ENCODE results near the gene SGF29.
"Not testable (repeated sequence)": the region's sequence is repeated elsewhere in the genome, so short reads cannot be mapped to it uniquely, and the experiment has no call there.

The SGF29 gene

DNA sequence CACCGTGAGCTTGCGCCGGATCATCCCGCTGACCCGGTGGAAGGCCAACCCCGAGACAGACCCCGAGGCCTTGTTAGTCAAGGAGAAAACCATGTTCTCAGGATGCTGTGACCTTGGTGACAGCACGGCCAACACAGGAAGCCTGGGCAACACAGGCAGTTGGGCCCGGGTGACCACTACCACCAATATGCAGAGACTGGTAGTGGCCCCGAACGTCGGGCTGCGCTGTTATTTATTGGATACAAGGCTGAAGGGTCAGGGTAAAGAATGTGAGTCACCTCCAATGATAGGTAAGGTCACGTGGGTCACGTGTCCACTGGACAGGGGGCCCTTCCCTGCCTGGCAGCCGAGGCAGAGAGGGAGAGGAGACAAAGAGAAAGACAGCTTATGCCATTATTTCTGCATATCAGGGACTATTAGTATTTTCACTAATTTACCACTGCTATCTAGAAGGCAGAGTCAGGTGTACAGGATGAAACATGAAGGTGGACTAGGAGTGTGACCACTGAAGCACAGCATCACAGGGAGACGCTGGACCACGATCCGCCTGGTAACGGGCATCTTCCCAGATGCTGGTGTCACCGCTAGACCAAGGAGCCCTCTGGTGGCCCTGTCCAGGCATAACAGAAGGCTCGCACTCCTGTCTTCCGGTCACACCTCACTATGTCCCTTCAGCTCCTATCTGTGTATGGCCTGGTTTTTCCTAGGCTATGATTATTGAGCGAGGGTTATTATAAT lies 61.9 kb downstream of the SGF29 start:
- DNase-seq: peak; percentile 48

DNA sequence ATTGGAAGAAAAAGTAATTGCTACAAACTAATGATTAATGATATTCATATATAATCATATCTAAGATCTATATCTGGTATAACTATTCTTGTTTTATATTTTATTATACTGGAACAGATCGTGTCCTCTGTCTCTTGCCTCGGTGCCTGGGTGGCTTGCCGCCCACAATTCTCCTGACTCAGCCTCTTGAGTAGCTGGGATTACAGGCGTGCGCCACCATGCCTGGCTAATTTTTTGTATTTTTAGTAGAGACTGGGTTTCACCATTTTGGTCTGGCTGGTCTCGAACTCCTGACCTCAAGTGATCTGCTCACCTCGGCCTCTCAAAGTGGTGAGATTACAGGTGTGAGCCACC lies 62.5 kb downstream of the SGF29 start:
- not testable (repeated sequence) for DNase-seq

- DNase-seq: no peak
Measured at GRCh38 chr16:28616636-28617035, 62.9 kb downstream of the SGF29 start.

GRCh38 chr16:28617874-28618273 lies 64.2 kb downstream of the SGF29 start:
- DNase-seq: no peak

DNA sequence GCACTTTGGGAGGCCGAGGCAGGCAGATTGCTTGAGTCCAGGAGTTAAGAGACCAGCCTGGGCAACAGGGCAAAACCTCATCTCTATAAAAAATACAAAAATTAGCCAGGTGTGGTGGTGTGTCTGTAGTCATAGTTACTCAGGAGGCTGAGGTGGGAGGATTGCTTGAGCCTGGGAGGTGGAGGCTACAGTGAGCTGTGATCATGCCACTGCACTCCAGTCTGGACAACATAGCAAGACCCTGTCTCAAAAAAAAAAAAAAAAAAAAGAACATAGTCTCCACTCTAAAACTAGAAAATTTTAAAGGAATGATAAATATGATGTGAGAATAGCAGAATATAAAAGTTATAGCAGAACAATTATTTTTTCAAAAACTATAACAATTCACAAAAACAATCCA lies 66.6 kb downstream of the SGF29 start:
- not testable (repeated sequence) for DNase-seq

GRCh38 chr16:28621481-28622155 lies 67.9 kb downstream of the SGF29 start:
- no peak for DNase-seq

DNA sequence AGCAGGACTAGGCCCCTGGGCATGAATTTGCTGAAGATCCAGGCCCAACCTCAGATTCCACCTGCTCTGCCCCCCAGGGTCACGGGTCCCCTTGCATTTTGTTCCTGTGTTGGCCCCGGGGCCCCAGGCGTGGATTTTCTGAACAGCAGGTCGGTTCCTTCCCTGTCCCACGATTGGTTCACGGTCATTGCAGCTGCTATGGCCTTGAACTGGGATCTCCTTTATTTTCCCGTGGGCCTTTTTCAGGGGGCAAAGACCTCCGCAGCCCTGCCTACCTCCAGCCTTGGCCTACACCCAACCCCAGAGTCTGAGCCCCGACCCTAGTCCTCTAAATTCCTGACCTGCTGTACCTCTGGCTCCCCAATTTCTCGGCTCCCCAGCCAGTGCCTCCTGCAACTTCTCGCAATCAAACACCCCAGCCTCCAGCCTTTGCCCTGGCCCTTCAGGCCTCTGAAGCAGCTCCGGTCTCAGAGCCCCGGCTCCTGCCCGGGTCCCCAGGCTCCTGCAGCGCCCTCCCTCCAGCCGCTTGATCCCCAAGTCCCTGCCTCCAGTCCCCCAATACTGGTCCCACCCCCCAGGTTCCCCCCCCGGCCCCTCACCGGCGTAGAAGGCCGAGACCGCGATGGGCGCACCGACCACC lies 68.9 kb downstream of the SGF29 start:
- DNase-seq: not testable (repeated sequence)

- DNase-seq: peak; percentile 89
Measured at GRCh38 chr16:28623172-28623711, 69.5 kb downstream of the SGF29 start.

GRCh38 chr16:28630905-28631304 lies 77.2 kb downstream of the SGF29 start:
- not testable (repeated sequence) for DNase-seq

GRCh38 chr16:28636093-28636823 lies 82.5 kb downstream of the SGF29 start:
- DNase-seq: not testable (repeated sequence)

DNA sequence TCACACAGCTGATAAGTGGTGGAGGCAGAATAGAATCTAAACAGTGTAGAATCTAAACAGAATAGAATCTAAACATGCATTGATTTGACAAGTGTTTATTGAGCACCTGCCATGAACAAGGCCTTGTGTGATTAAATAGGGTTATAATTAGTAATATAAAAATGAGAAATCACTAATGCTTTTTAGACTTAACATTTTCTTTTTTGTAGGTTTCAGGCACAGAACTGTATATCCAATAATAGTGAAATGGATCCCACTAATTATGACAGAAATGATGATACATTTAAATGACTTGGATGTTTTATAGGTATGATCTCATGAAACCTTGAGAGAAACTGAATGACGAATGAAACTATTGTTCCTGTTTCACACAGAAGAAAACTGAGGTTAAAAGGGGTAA lies 84.0 kb downstream of the SGF29 start, which contains the start of gene NPIPB8:
Gene NPIPB8, plus strand, starts transcription at position 301 of the 400 bp plus-strand sequence. CDS start 296 bp downstream, outside the sequence.
- DNase-seq: not testable (repeated sequence)

GRCh38 chr16:28638359-28638758 lies 84.6 kb downstream of the SGF29 start:
- DNase-seq: not testable (repeated sequence)

- DNase-seq: not testable (repeated sequence)
Measured at GRCh38 chr16:28639959-28640358, 86.2 kb downstream of the SGF29 start.

Measured in NCI-H69 (cell line).